NCI-H1048 (cell line): ENCODE measurements around the gene CREM.
"Not testable (repeated sequence)": the region's sequence is repeated elsewhere in the genome, so short reads cannot be mapped to it uniquely, and the experiment has no call there.

Experiments
- DNase-seq: peaks from one replicate; lab custom pipeline; 2025; lab: John Stamatoyannopoulos, UW

The CREM gene

GRCh38 chr10:35194471-35194870 is 67.8 kb downstream of the CREM start:
- no peak for DNase-seq

- DNase-seq: no peak
Observed at GRCh38 chr10:35194906-35195305, 68.3 kb downstream of the CREM start.

- DNase-seq: no peak
Observed at GRCh38 chr10:35195361-35196306, 69.0 kb downstream of the CREM start.

- no peak for DNase-seq
Observed at GRCh38 chr10:35200487-35200886, 73.8 kb downstream of the CREM start.

GRCh38 chr10:35201234-35201633 is 74.6 kb downstream of the CREM start:
- DNase-seq: no peak

GRCh38 chr10:35202050-35202449 is 75.4 kb downstream of the CREM start:
- DNase-seq: no peak

GRCh38 chr10:35203745-35204144 is 77.1 kb downstream of the CREM start:
- no peak for DNase-seq

- DNase-seq: no peak
Observed at GRCh38 chr10:35204650-35205319, 78.1 kb downstream of the CREM start.

- DNase-seq: no peak
Observed at GRCh38 chr10:35206274-35206673, 79.6 kb downstream of the CREM start.

GRCh38 chr10:35208536-35208935 is 81.9 kb downstream of the CREM start:
- DNase-seq: no peak

- no peak for DNase-seq
Observed at GRCh38 chr10:35208949-35209613, 82.4 kb downstream of the CREM start.

GRCh38 chr10:35210961-35211360 is 84.3 kb downstream of the CREM start:
- DNase-seq: no peak

- DNase-seq: no peak
Observed at GRCh38 chr10:35211390-35211789, 84.7 kb downstream of the CREM start.

GRCh38 chr10:35212856-35213255 is 86.2 kb downstream of the CREM start:
- no peak for DNase-seq

GRCh38 chr10:35213699-35214098 is 87.1 kb downstream of the CREM start:
- no peak for DNase-seq

GRCh38 chr10:35214607-35215020 is 88.0 kb downstream of the CREM start:
- no peak for DNase-seq

GRCh38 chr10:35215107-35215506 is 88.5 kb downstream of the CREM start:
- DNase-seq: no peak

- DNase-seq: no peak
Observed at GRCh38 chr10:35216303-35216905, 89.8 kb downstream of the CREM start.

- not testable (repeated sequence) for DNase-seq
Observed at GRCh38 chr10:35216956-35217355, 90.3 kb downstream of the CREM start.

- no peak for DNase-seq
Observed at GRCh38 chr10:35217455-35217854, 90.8 kb downstream of the CREM start.

- peak; percentile 74 for DNase-seq
Observed at GRCh38 chr10:35218339-35218955, 91.8 kb downstream of the CREM start.

- DNase-seq: no peak
Observed at GRCh38 chr10:35219292-35219691, 92.6 kb downstream of the CREM start.
